HUES64 (cell line): ENCODE data around the gene GORASP2.
A peak's percentile ranks its signal among the peaks of the same experiment; 100 is the strongest.

Experiments
- H3K27ac ChIP-seq: 2 replicates; pipeline ENCODE4 v1.7.0; 2013; ENCODE audit warnings: low read depth, low read length, inconsistent platforms
- H3K27me3 ChIP-seq: 2 replicates; pipeline ENCODE4 v1.6.1; 2013; ENCODE audit warnings: mild to moderate bottlenecking, low read length; ENCODE audit not compliant: insufficient read depth
- H3K36me3 ChIP-seq: 2 replicates; pipeline ENCODE4 v1.6.1; 2013; ENCODE audit warnings: mild to moderate bottlenecking, low read length; ENCODE audit not compliant: insufficient read depth
- H3K4me1 ChIP-seq: 2 replicates; pipeline ENCODE4 v1.6.1; 2013; ENCODE audit warnings: mild to moderate bottlenecking, low read length, moderate library complexity; ENCODE audit not compliant: insufficient read depth
- H3K4me3 ChIP-seq: 2 replicates; pipeline ENCODE4 v1.5.1; 2013; ENCODE audit warnings: mild to moderate bottlenecking, low read length, moderate library complexity
- H3K9ac ChIP-seq: 2 replicates; pipeline ENCODE4 v1.6.1; 2013; ENCODE audit warnings: mild to moderate bottlenecking, low read depth, low read length
- H3K9me3 ChIP-seq: 2 replicates; pipeline ENCODE4 v1.6.1; 2013; ENCODE audit warnings: low read depth, low read length; ENCODE audit not compliant: insufficient read depth
- WGBS: fragments of 150-250, 120-280 bp; methylation state at CpG from one replicate; pipeline ENCODE4 v1.1.7; 2013; ENCODE audit warnings: missing lambda C conversion rate; 5-methylcytosine and 5-hydroxymethylcytosine counted together

Gene GORASP2

DNA sequence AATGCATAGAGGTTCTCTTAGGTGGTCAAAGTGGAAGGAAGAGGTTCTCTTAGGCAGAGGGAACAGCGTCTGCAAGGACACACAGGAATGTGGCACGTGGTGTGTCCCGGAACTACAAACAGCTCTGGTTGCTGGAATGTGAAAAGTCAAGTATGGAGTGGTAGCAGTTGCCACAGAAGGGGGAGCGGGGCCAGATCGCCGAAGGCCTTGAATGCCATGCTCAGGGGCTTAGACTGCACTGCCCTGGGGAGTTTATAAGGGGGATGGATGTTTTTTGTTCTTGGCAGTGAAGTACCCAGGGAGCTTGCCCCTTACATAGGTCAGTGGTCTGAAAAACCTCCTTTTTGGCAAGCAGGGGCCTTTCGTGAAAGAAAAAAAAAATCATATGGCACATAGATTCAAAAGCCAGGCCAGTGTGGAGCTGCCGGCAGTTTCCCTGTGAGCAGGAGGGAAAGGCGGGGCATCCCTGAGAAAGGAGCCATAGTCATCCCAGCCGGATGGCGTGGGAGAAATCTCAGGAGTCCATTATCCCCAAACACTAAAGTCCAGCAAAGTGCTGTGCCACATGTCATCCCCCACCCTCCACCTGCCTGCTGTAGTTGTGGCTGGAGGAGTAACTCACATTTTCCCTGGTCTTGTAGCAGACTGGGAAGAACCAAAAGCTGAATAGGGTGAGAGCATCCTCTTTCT is 45.4 kb downstream of the GORASP2 start:
- no peaks in the 10 kb centered on the region for H3K27me3 ChIP-seq
- H3K4me3 ChIP-seq, result peak overlapping the region; percentile 56; the same call in 1 of the 2 replicates
- no peak overlapping the region for H3K9ac ChIP-seq
- H3K36me3 ChIP-seq, result no peaks in the 10 kb centered on the region
- H3K4me1 ChIP-seq, result peaks cover 20% of the 10 kb centered on the region; the same call in 1 of the 2 replicates
- H3K9me3 ChIP-seq, result no peaks in the 10 kb centered on the region
- 71% methylated on average over 11 of the region's 11 CpGs for WGBS
- H3K27ac ChIP-seq, result no peak overlapping the region

- H3K4me1 ChIP-seq, result peaks cover 19% of the 10 kb centered on the region; the same call in 1 of the 2 replicates
- H3K4me3 ChIP-seq, result no peak overlapping the region
- 92% methylated on average over 17 of the region's 17 CpGs for WGBS
- H3K27me3 ChIP-seq, result no peaks in the 10 kb centered on the region
- H3K27ac ChIP-seq, result no peak overlapping the region
- H3K9ac ChIP-seq, result no peak overlapping the region
- H3K9me3 ChIP-seq, result no peaks in the 10 kb centered on the region
- H3K36me3 ChIP-seq, result no peaks in the 10 kb centered on the region
These were observed 46.3 kb downstream of the GORASP2 start for GRCh38 chr2:170975127-170975942.

GRCh38 chr2:170975943-170976270 is 46.9 kb downstream of the GORASP2 start:
- WGBS, result 90% methylated on average over 4 of the region's 4 CpGs
- Histone ChIP-seq H3K9me3 (no peaks in the 10 kb centered on the region), H3K36me3 (no peaks in the 10 kb centered on the region), H3K27ac (no peak overlapping the region), H3K4me3 (no peak overlapping the region), H3K9ac (no peak overlapping the region), H3K27me3 (no peaks in the 10 kb centered on the region), H3K4me1 (peaks cover 19% of the 10 kb centered on the region; the same call in 1 of the 2 replicates)

DNA sequence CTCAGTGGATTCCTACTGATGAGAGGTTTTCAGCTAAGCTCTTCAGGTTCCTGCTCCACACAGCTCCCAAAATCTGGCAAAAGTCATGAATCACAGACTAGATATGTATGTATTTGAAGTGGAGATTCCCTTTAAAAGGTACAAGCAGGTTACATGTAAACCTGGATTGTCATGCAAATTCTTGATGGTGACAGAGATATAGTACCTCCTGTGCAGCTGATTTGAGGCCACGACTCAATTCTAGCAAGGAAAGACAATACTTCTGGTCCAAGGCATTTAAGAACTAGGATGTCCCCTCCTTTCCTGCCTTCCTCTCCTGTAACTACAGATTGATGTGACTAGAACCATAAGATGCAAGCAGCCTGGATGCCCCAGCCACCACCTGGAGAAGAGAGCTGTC is 55.0 kb downstream of the GORASP2 start:
- 30% methylated on average over 1 of the region's 1 CpG for WGBS
- H3K4me1 ChIP-seq, result peaks cover 7% of the 10 kb centered on the region; the same call in 1 of the 2 replicates

DNA sequence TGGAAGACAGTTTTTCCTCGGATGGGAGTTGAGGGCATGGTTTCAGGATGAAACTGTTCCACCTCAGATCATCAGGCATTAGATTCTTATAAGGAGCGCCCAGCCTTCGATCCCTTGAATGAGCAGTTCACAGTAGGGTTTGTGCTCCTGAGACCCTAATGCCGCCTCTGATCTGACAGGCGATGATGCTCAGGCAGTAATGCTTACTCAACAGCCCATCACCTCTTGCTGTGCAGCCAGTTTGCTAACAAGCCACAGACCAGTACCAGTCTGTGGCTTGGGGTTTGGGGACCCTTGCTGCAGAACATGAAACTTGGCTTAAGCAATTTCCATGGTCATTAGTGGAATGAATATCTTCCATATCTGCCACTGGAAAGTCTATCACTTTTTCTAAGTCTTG is 56.4 kb downstream of the GORASP2 start:
- H3K27ac ChIP-seq, result no peak overlapping the region
- no peak overlapping the region for H3K4me3 ChIP-seq
- H3K27me3 ChIP-seq, result no peaks in the 10 kb centered on the region
- H3K4me1 ChIP-seq, result peaks cover 7% of the 10 kb centered on the region; the same call in 1 of the 2 replicates
- H3K9me3 ChIP-seq, result no peaks in the 10 kb centered on the region
- peaks cover 6% of the 10 kb centered on the region for H3K36me3 ChIP-seq
- H3K9ac ChIP-seq, result no peak overlapping the region
- 95% methylated on average over 5 of the region's 5 CpGs for WGBS

More for the DNA sequence above, 55.0 kb downstream of the GORASP2 start:
- H3K27me3 ChIP-seq, result no peaks in the 10 kb centered on the region
- H3K9me3 ChIP-seq, result no peaks in the 10 kb centered on the region
- H3K36me3 ChIP-seq, result peaks cover 5% of the 10 kb centered on the region; the same call in 1 of the 2 replicates
- H3K9ac ChIP-seq, result no peak overlapping the region
- H3K4me3 ChIP-seq, result no peak overlapping the region
- H3K27ac ChIP-seq, result no peak overlapping the region

DNA sequence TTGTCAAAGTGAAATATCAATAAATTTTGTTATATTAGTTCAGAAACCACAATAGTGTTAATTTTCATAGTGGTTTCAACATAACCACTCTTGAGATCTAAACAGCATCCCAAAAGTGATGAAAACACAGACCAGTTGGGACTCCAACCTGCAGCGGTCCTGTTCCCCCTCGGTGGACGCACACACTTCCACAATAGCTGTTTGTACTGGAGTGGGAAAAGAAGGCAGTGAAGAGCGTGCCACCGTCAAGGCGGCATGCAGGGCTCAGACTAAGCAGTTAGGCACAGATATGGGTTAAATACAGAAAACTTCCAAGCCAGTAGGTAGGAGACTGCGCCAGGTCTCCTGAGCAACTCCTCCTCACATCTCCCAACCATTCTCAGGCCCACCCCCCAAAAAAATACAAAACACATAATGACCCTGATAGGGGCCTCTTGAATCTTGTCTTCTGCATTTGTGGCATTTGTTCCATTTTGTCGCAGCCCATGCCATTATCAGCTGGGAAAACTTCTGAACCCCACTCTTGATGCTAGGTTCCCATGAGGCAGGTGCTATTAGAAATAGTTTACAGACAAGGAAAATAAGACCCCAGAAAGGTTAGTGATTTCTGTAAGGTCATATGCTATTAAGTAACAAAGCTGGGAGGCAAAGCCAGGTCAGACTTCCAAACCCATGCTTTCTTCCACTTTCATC is 57.7 kb downstream of the GORASP2 start:
- 94% methylated on average over 8 of the region's 8 CpGs for WGBS
- no peak overlapping the region for H3K4me3 ChIP-seq

DNA sequence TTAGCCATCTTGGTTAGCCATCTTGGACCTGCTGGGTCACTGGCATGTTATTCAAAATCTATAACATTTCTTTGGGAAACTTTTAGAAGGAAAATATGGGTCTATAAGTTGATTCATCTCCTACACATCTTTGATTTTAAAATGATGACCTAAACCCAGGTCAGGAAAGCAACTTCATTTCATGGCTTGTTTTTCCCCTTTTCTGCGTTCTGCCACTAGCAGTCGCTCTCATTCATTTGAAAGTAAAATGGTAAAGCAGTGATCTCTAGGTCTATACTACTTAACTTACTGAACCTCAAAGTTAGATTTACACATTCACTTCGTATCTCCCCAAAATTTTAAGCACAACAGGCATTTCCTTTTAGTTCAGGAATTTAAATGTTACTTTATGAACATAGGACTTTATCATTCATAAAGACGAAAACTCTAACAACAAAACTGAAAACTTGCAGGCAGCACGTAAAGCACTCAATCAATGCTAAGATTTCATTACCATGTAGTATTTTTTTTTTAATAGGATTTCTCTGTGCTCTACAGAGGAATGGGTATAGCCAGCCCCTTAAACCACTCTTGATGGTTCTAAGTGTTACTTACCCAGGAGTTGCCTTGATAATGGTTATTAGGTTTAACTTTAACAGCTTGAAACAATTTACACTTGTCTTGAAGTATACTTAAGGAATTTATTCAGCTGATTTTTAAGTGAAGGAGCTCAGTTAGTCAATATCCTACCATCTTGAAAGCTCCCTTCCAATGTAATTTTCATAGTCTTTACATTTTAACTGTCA is 62.5 kb downstream of the GORASP2 start:
- Histone ChIP-seq H3K4me1 (no peaks in the 10 kb centered on the region), H3K27ac (no peak overlapping the region), H3K36me3 (peaks cover 65% of the 10 kb centered on the region), H3K9me3 (no peaks in the 10 kb centered on the region), H3K9ac (no peak overlapping the region), H3K4me3 (no peak overlapping the region), H3K27me3 (no peaks in the 10 kb centered on the region)
- WGBS, result 73% methylated on average over 5 of the region's 5 CpGs

More for the DNA sequence above, 57.7 kb downstream of the GORASP2 start:
- Histone ChIP-seq H3K9ac (no peak overlapping the region), H3K9me3 (no peaks in the 10 kb centered on the region), H3K4me1 (peaks cover 7% of the 10 kb centered on the region; the same call in 1 of the 2 replicates), H3K36me3 (peaks cover 17% of the 10 kb centered on the region), H3K27me3 (no peaks in the 10 kb centered on the region), H3K27ac (no peak overlapping the region)

DNA sequence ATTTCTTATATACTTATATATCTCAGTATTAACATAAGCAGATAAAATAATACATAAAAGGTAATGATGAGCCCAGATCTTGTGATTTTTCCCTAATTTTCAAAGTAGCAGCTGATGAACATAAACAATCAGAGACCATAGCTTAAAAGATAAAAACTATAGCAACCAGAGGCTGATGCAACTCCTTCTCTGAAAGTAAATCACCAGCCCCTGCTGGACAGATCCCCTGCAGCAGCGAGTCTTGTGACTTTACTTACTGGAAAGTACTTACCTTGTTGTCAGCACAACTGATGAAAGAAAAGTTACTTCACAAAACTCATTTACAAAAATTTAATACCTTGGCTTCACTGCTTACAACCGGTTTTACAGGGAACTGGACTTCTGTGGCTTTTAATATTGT is 67.3 kb downstream of the GORASP2 start:
- Histone ChIP-seq H3K4me3 (no peak overlapping the region), H3K36me3 (peaks cover 86% of the 10 kb centered on the region), H3K27ac (no peak overlapping the region), H3K27me3 (no peaks in the 10 kb centered on the region), H3K9ac (no peak overlapping the region), H3K4me1 (no peaks in the 10 kb centered on the region), H3K9me3 (no peaks in the 10 kb centered on the region)
- 88% methylated on average over 2 of the region's 2 CpGs for WGBS

DNA sequence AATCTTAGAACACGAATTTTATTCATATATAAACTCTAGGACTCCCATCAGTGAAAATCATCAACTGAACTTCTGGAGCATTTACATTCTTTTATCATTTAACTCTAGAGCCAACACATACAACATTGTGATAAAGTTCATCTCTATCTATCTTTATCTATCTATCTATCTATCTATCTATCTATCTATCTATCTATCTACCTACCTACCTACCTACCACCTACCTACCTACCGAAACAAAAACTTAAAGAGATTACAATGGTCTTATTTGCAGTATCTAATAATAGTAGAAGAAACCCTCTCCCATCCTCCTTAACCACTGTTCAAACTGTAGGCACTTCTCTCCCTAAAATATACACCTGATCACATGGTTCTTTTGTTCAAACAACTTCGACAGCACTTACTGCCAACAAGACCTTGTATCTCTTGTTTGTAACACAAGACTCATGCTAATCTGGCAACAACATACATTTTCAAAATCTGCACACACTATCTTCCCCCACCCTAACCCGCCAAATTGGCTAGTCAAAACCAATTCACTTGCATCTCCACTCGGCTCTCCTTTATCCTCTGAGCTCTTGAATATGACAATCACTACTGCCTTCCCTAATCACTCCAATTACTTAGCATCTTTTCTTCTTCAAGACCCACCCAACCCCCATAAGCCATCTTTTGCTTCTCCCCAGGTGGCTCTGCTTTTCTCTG is 69.0 kb downstream of the GORASP2 start:
- WGBS, result 90% methylated on average over 5 of the region's 5 CpGs
- Histone ChIP-seq H3K27ac (no peak overlapping the region), H3K36me3 (peaks cover 81% of the 10 kb centered on the region)

DNA sequence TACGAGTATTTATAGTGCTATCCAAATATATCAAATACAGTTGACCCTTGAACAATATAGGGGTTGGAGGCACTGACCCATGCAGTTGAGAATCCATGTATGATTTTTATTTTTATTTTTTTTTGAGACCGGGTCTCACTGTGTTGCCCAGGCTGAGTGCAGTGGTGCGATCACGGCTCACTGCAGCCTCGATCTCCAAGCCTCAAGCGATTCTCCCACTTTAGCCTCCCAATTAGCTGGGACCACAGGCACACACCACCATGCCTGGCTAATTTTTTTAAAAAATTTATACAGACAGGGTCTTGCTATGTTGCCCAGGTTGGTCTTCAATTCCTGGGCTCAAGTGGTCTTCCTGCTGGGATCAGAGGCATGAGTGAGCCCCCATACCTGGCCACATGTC is 70.6 kb downstream of the GORASP2 start:
- WGBS, result 86% methylated on average over 5 of the region's 6 CpGs
- no peaks in the 10 kb centered on the region for H3K9me3 ChIP-seq
- H3K4me1 ChIP-seq, result no peaks in the 10 kb centered on the region
- H3K4me3 ChIP-seq, result no peak overlapping the region
- H3K9ac ChIP-seq, result no peak overlapping the region
- H3K27ac ChIP-seq, result no peak overlapping the region
- no peaks in the 10 kb centered on the region for H3K27me3 ChIP-seq
- peaks cover 81% of the 10 kb centered on the region for H3K36me3 ChIP-seq

More for the DNA sequence above, 69.0 kb downstream of the GORASP2 start:
- no peaks in the 10 kb centered on the region for H3K9me3 ChIP-seq
- no peaks in the 10 kb centered on the region for H3K4me1 ChIP-seq
- H3K27me3 ChIP-seq, result no peaks in the 10 kb centered on the region
- no peak overlapping the region for H3K4me3 ChIP-seq
- H3K9ac ChIP-seq, result no peak overlapping the region
